ENCODE data around the gene TSHZ2.
"Not testable (repeated sequence)": the region's sequence is repeated elsewhere in the genome, so short reads cannot be mapped to it uniquely, and the experiment has no call there.

Gene TSHZ2

DNA sequence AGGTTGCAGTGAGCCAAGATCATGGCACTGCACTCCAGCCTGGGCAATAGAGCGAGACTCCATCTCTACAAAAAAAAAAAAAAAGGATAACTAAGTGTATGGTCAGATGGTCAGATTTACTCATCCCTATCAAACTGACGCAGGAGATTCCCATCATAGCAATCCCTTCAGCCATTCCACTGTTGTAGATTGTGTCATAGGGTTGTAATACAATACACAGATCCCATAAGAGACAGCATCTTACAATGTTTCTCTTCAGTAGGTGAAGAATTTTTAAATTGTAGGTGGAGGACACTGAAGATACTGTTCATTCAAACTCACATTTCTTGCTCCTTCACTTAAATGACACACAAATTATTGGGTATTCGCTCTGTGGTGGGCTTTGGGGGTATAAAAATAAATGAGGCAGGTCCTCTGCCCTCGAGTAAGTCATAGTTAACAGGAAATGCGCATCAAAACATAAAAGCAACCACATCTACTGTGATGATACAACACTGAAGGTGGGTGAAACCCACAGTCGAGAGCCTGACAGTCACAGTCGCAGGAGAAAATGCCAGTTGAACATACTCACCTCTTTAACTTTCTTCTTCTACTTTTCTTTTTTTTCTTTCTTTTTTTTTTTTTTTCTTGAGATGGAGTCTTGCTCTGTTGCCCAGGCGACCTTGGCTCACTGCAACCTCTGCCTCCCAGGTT lies 416.0 kb downstream of the TSHZ2 start:
- no peak for DNase-seq (ENCODE audit: low read depth)

DNA sequence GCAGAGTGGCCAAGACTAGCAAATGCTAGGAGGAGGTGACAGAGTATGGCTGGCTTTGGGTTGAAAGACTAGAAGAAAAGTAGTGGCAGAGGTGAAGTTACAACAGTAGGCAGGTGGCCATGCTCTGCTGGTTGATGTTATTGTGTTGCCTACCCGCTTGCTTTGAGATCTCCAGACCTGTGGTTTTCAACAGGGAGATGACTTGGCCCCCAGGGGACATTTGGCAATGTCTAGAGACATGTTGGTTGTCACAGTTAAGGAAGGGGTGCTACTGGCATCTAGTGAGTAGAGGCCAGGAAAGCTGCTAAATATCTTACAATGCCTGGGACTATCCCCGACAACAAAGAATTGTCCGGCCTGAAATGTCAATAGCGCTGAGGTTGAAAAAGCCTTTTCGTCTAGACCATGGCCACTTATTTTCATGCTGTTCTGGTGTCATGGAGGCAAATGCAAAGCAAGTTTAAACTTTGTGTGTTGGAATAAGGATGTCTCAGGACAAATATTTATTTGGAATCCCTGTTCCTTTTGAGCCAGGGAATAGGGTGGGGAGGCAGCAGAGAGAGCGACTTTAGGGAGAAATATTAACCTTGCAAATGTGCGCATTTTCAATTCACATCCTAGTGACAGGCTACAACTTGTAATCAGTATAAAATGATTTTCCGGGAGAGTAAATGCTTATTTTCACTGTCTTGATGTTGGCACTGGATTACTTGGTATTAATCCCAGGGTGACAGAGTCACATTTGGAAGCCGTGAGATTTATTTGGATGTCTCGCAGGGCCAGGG lies 417.6 kb downstream of the TSHZ2 start:
- DNase-seq (ENCODE audit: low read depth), result no peak

DNA sequence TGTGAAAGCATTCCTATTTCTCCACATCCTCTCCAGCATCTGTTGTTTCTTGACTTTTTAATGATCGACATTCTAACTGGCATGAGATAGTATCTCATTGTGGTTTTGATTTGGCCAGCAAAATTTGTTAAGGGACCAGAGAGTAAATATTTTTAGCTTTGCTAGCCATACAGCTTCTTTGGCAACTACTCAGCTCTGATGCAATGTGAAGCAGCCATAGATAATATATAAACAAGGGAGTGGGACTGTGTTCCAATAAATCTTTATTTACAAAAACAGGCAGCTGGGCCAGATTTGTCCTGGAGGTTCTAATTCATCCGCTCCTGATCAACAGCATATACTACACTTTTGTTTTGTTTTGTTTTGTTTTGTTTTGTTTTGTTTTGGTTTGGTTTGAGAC lies 418.6 kb downstream of the TSHZ2 start:
- DNase-seq (ENCODE audit: low read depth), result no peak

DNA sequence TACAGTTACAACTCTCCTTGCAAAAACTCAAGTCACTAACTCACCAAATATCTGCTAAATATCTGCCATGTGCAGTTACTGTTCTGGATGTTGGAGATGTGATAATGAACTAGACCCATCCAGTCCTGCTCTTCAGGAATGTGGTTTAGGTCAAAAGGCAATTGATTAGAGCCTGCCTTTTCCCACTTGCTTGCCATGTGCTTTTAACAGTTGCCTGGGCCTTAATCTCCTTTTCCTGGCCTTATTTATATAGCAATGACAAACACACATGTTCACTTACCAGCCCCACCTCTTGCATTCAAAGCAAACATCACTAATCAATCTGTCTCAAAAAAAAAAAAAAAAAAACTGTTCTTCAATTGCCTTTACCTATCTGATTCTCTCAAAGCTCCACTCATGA lies 422.3 kb downstream of the TSHZ2 start:
- DNase-seq (ENCODE audit: low read depth), result no peak

DNA sequence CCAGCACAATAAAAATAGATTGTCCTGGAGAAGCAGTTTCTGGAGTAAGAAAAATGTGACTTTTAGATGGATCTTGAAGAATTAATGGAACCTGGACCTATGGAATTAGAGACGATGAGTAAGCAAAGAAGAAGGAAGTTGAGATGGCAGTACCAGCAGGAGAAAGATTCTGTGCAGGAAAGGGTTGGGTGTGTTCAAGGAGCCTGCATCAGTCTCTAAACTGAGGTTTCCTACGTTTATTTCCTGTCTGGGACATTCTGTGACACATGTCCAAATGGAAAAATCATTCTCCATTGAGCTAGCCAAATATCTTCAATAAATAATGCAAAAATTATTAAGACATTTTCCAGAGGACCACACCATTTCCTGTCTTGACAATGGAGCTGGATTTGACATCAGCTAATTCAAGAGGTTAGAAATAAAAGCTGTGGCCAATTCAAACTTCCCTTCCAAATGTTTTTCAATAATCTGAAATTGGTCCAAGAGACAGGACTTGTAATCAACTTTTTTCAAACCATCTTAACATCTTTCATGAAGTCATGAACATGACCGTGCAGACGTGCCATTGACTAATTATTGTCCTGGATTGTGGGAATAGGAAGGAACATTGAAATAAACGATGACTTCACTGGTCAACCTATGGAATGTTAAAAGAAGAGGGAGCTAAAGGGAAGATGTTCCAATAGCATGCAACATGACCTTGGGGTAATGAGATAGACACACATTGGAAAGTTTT lies 423.2 kb downstream of the TSHZ2 start:
- no peak for DNase-seq (ENCODE audit: low read depth)

DNA sequence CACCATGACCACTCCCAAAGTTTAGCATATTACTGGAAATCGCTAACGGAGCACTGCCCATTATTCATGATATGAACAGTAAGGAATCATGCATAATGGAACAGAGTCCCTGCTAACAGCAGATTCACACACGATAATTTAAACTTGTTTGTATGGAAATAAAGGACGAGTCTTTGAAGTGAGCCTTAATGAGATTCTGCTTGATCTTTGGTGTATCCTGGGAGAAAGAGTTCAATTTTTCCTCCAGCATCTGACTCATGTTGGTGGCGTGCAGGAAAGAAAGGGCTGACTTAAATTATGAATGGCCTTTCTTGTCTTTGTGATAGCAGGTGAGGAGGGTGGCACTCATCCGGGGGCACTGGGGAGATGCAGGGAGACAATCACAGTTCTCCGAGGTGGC lies 426.9 kb downstream of the TSHZ2 start:
- DNase-seq (ENCODE audit: low read depth), result no peak

DNA sequence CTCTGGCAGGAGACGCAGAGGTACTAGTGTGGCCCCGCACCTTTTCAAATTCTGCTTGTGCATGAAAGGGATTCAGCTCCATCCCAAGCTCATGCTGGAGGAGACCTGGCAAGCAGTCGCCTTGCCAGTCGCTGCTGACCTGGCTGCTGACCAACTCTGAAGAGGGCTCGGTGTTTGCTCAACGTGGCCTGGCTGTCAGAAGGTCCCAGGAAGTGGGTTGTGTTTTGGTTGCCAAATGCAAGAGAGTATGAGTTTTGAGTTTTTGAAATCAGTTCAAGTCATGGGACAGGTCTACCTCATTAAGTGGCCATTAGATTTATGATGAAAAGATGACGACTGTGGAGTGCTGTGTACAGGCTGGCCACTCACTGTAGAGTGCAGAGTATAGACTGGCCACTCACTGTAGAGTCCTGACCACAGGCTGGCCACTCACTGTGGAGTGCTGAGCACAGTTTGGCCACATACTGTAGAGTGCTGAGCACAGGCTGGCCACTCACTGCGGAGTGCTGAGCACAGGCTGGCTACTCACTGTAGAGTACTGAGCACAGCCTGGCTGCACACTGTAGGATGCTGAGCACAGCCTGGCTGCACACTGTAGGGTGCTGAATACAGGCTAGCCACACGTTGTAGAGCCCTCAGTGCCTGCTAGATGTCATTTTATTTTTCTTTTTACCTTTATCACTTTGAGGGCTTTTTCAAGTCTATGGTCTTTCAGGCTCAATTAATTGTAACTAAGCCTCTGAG lies 427.6 kb downstream of the TSHZ2 start:
- DNase-seq (ENCODE audit: low read depth), result no peak

DNA sequence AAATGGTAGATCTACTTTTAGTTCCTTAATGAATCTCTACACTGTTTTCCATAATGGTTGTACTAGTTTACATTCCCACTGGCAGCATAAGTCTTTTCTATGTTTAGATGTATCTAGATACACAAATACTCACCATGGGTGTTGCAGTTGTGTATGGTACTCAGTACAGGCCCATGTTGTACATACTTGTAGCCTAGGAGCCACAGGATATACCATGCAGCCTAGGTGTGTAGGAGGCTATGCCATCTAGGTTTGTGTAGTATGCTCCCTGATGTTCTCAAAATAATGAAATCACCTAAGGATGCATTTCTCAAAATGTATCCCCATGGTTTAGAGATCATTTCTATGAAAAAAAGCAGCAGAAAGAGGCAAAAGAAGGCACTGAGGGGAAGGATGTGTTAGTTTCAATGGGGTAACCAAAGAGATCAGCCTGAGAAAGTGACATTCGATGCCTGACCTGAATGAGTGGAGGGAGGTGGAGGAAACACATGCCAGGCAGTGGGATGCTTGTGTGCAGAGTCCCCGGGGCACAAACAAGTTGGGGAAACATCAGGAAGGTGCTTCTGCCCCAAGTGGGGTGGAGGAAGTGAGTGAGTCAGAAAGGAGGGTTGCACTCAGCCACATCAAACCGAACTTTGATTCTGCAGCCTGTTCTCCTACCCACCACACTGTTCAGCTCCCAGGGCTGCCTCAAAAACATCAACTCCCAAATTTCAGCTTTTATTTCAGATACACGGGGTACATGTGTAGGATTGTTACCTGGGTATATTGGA lies 430.3 kb downstream of the TSHZ2 start:
- DNase-seq (ENCODE audit: low read depth), result no peak

DNA sequence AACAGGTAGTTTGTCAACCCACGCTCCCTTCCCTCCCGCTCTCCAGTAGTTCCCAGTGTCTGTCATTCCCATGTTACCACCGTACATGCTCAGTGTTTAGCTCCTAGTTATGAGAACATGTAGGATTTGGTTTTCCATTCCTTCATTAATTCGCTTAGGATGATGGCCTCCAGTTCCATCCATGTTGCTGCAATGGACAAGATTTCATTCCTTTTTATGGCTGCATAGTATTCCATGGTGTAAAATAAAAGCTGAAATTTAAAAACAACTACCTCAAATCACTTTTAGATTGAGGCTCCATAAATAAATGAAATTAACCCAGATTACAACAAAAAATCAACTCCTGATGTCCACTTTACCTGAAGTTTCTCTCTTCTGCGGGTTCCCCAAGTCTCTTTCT lies 430.9 kb downstream of the TSHZ2 start:
- DNase-seq (ENCODE audit: low read depth), result no peak

DNA sequence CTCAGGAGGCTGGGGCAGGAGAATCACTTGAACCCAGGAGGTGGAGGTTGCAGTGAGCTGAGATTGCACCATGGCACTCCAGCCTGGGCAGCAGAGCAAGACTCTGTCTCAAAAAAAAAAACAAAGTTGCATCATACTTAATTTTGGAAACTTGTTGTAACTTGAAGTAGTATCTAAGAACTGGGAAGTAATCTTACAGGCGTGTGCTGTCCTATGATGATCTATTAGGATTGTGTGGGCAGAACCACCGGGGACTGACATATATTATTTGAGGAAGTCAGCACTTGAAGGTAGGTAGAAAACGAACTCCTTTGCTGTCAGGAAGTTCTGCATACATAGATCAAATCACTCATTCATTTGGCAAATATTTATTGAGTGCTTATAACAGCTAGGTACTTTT lies 433.0 kb downstream of the TSHZ2 start:
- DNase-seq (ENCODE audit: low read depth), result no peak

DNA sequence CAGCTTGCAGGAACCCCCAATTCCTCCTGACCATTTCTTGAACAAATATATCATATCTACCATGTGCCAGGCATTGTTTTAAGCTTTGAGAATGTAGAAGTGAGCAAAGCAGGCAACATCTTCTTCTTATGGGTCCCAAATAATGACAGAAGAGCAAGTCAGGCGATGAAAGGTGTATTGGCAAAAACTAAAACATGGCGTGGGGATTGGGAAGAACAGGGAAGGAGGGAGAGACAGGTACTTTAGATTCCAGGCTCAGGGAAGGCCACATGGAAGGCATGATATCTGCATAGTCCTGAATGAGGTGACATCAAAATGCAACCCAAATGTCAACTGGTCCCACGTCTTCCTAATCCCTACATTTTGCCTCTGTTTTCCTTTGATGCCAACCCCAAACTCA lies 434.4 kb downstream of the TSHZ2 start:
- DNase-seq (ENCODE audit: low read depth), result no peak

DNA sequence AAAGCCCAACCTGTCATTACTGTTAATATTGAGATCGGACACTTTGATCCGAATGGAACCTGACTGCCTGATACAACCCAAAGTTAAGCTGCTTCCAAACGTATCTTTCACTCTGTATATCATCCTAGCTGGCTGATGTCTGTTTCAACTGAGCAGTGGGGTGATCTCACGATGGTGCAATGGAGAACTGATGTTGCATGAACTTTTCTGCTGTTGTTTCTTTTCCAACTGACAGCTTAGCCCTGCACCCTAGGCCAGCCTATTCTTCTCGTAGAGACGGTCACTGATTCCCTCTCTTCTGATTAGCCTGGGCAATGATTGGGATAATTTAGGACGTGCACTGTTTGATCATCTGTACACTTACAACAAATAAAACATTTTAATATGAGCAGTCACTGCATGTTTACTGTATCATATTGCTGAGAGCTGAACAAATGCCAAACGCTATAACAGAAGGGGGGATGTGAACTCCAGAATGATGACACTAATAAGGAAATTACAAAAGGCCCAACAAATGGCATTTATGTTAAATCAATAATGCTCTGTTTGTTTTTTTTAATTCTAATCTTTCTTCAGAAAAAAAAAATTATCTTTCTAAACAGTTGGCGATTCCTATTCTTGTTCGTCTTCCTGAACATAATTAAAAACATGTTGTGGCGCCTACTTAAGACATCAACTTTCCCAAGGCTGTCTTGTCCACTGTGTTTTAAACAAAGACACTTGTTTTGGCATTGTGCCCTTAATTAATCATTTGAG lies 436.7 kb downstream of the TSHZ2 start:
- DNase-seq (ENCODE audit: low read depth), result no peak

DNA sequence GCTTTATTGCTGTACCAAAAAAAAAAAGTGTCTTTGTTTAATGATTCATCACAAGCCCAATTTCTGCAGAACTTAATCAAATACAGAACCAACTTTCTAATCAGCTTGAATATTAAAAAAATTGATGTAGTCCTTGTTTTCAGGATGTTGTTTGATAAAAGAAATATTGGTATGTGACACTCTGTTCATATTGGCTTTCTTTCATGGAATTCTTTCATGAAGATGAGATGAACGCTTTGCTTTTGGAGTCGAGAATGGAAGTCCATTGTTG lies 437.2 kb downstream of the TSHZ2 start:
- no peak for DNase-seq (ENCODE audit: low read depth)

DNA sequence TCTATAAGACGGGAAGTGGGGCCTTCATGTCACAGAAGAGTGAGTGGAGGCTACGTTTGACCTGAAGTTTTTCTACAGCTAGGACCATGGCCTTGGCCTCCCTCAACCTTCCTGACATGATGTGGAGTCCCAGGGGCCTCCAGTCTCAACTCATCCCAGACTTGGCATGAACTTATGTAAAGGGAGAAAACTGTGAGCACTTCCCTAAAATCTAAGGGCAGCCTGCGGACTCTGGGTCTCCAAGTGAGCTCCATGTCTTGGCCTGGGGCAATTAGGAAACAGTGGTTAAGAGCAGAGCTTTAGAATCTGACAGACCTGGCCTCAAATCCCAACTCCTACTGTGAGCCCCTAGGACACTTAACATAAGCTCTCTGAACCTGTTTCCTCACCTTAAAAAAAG lies 439.0 kb downstream of the TSHZ2 start:
- DNase-seq (ENCODE audit: low read depth), result no peak

DNA sequence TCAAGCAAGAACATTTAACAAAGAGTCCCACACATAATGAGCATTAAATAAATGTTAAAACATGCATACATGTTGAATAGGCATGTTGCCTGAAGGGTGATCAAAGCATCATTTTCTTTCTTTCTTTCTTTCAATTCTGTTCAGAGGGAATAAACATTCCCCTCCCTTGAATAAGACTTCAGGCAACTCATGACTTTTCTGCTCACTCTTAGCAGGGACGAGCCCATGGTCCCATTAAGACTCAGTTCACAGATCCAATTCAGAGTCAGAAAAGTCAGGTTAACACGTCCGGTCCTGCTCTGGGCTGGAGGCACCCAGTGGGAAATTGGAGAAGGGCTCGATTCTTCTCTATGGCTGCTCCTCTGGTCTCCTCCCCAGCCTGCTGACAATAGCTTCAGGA lies 439.7 kb downstream of the TSHZ2 start:
- no peak for DNase-seq (ENCODE audit: low read depth)

DNA sequence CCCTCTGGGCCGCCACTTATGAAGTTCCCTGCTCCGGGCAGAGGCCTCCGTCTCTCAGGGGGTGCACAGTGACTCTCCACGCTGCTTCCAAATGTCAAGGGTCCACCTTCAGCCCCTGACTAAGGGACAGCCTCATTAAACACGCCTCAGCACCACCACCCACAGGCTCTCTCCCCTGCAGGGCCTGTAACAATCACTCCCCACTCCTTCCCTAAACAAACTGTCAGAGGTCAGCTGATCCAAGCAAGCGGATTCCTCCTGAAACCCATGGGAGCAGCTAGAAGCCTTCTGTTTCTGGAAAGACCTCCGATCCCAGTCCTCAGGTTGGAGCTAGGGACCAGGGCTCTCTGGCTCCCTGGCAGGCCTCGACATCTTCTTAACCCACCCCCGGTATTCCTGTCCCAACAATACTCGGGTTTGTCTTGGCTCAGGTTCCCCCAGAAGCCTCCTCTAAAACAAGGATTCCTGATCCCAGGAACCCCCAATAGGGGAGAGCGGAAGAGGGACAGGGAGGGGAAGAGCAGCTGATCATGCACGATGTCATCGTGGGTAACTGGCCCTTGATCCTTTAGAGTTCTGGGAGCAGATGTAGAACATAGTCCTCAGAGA lies 440.5 kb downstream of the TSHZ2 start:
- no peak for DNase-seq (ENCODE audit: low read depth)

DNA sequence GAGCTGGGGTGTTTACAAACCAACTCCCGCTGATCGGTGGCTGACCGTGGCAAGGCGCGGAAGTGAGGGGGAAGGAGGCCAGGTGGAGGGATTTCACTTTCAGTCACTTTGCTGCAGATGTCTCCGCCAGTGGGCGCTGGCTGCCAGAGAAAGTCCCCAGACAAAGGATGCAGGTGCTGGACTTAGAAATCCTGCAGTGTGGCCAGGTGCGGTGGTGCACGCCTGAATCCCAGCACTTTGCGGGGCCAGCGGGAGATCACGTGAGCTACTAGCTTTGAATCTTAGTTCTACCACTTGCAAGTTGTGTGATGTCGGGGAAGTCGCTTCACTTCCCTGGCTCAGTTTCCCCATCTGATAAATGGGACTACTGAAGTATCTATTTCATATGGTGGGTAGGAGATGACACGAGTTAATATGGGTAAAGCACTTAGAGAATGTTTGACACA lies 441.1 kb downstream of the TSHZ2 start:
- DNase-seq (ENCODE audit: low read depth), result no peak

DNA sequence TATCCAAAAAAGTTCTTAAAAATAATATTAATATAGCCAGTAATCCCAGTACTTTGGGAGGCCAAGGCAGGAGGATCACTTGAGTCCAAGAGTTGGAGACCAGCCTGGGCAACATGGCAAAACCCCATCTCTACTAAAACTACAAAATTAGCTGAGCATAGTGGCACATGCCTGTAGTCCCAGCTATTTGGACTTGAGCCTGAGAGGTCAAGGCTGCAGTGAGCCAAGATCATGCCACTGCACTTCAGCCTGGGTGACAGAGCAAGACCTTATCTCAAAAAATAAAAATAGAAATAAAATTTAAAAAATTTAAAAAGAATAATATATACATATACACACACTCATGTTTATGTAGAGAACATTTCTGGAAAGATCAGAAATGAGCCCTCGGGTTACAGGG lies 441.7 kb downstream of the TSHZ2 start:
- DNase-seq (ENCODE audit: low read depth), result not testable (repeated sequence)

DNA sequence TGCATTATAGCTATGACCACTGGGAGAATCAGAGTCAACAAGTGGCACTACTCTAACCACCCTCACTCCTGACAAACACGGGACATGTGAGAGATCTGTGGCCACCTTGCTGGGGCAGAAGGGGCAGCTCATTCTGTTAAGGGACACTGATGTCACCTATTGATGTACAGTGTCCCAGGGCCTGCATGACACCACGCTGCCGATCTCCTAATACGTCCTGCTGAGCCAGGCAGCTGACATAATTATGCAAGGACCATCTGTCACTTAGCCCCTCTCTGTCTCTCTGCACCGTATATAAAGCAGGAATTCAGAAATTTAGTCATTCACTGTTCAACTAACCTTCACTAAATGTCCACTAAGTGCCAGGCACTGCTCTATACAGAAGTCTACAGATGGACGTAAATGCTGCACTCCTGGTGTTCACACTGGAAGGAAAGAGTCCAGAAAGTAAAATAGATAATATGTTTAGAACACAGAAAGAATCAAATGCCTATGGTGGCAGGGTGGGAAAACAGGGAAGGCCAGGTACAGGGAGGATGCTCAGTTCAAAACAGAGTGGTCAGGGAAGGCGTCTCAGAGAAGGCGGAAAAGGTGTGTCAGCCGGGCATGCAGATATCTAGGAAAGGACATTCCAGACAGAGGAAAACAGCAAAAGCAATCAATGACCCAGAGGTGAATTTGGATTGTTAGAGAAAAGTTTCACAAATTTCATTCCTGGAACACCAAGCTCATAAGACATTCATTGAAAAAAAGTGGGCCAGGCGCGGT lies 447.7 kb downstream of the TSHZ2 start:
- DNase-seq (ENCODE audit: low read depth), result no peak

DNA sequence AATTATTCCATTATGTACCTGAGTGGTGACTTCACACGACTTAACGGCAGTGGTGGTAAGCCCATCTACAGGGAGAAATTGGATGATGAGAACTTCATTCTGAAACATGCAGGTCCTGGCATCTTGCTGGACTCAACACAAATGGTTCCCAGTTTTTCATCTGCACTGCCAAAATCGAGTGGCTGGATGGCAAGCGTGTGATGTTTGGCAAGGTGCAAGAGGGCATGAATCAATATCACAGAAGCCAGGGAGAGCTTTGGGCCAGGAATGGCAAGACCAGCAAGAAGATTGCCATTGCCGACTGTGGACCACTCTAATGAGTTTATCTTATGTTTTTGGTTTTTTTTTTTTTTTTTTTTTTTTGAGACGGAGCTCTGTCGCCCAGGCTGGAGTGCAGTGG lies 449.2 kb downstream of the TSHZ2 start:
- DNase-seq (ENCODE audit: low read depth), result no peak
